GM12873 (cell line): ENCODE measurements around the gene PIK3R4.

ENCODE experiments used
- CTCF ChIP-seq: IDR thresholded peaks from 2 replicates; pipeline ENCODE4 v1.5.1; 2012; ENCODE audit warnings: low read depth, mild to moderate bottlenecking, moderate library complexity, low read length, control low read depth; ENCODE audit not compliant: insufficient read depth; ENCODE audit errors: missing control alignments

The PIK3R4 gene

GRCh38 chr3:130741946-130742610 is 4.6 kb downstream of the PIK3R4 start:
- TF ChIP-seq CTCF = no peak

- TF ChIP-seq CTCF = no peak
Observed at GRCh38 chr3:130739848-130740247, 6.8 kb downstream of the PIK3R4 start.

GRCh38 chr3:130738241-130738640 is 8.4 kb downstream of the PIK3R4 start:
- no peak for TF ChIP-seq CTCF

- TF ChIP-seq CTCF = no peak
Observed at GRCh38 chr3:130737622-130738021, 9.0 kb downstream of the PIK3R4 start.

GRCh38 chr3:130733236-130733875 is 13.3 kb downstream of the PIK3R4 start:
- TF ChIP-seq CTCF = no peak

GRCh38 chr3:130732501-130732900 is 14.1 kb downstream of the PIK3R4 start:
- TF ChIP-seq CTCF = no peak

- no peak for TF ChIP-seq CTCF
Observed at GRCh38 chr3:130731817-130732216, 14.8 kb downstream of the PIK3R4 start.
